Left ventricle myocardium inferior (tissue), 1 donor: ENCODE results near the gene HECW1. TPM values are rescaled to one million over a fixed set of nuclear protein-coding genes. Genes with fewer than 3 reads are reported as not detected.

Experiments used
- DNase-seq: peaks from one replicate; pipeline ENCODE4 v3.0.0-alpha.2; 2020
- H3K27ac ChIP-seq: fragments of 200-600 bp; replicated peaks from 2 replicates; pipeline ENCODE4 v1.8.0; 2021
- H3K27me3 ChIP-seq: fragments of 200-600 bp; 2 replicates; pipeline ENCODE4 v1.8.0; 2021; ENCODE audit warnings: low read depth
- H3K36me3 ChIP-seq: fragments of 200-600 bp; 2 replicates; pipeline ENCODE4 v1.8.0; 2021
- H3K4me1 ChIP-seq: fragments of 200-600 bp; 2 replicates; pipeline ENCODE4 v1.8.0; 2021
- H3K4me3 ChIP-seq: fragments of 200-600 bp; 2 replicates; pipeline ENCODE4 v1.8.0; 2021; ENCODE audit warnings: mild to moderate bottlenecking, moderate library complexity
- H3K9me3 ChIP-seq: fragments of 200-600 bp; replicated peaks from 2 replicates; pipeline ENCODE4 v1.8.0; 2021
- CTCF ChIP-seq: fragments of 200-600 bp; IDR thresholded peaks from 2 replicates; pipeline ENCODE4 v1.8.0; 2021; ENCODE audit warnings: antibody characterized with exemption, mild to moderate bottlenecking, borderline replicate concordance
- intact Hi-C: fragments of 100-400 bp; cut with micrococcal nuclease; formaldehyde crosslinking; loops from one replicate; pipeline ENCODE4 v1.11.0; 2022
- total RNA-seq: library from RNA; stranded (reverse); fragmentation: NEBNext Ultra II Directional; extraction: Animal tissue kit (Norgen Biotek cat#: 25700); gene quantifications from one replicate; pipeline ENCODE4 v1.2.1, GENCODE V29; 2021
- donor health status: DM: no; HTN: yes; CAD: no; lungs with severe emphysema.

The HECW1 gene
- total RNA-seq, 1 donor from 2014 or later, result not detected

- H3K27me3 ChIP-seq, result no peaks in the 10 kb centered on the region
- DNase-seq, result no peak
- H3K9me3 ChIP-seq, result no peaks in the 10 kb centered on the region
- H3K4me1 ChIP-seq, result peaks cover 26% of the 10 kb centered on the region
- no peak overlapping the region for H3K4me3 ChIP-seq
- no peaks in the 10 kb centered on the region for H3K36me3 ChIP-seq
- no peak overlapping the region for H3K27ac ChIP-seq
- intact Hi-C loops, result no loop called here
- TF ChIP-seq CTCF, result no peak
Observed at GRCh38 chr7:43486634-43487033, 374.2 kb downstream of the HECW1 start.

GRCh38 chr7:43487731-43488073 lies 375.3 kb downstream of the HECW1 start:
- no peak for TF ChIP-seq CTCF
- intact Hi-C loops, result no loop called here
- H3K36me3 ChIP-seq, result no peaks in the 10 kb centered on the region
- H3K27ac ChIP-seq, result no peak overlapping the region
- no peak for DNase-seq
- H3K4me3 ChIP-seq, result no peak overlapping the region
- H3K9me3 ChIP-seq, result no peaks in the 10 kb centered on the region
- peaks cover 26% of the 10 kb centered on the region for H3K4me1 ChIP-seq
- no peaks in the 10 kb centered on the region for H3K27me3 ChIP-seq

GRCh38 chr7:43489257-43489656 lies 376.8 kb downstream of the HECW1 start:
- DNase-seq, result no peak
- Histone ChIP-seq H3K36me3 (no peaks in the 10 kb centered on the region), H3K9me3 (no peaks in the 10 kb centered on the region), H3K27me3 (no peaks in the 10 kb centered on the region), H3K4me3 (no peak overlapping the region), H3K4me1 (peaks cover 20% of the 10 kb centered on the region), H3K27ac (no peak overlapping the region)
- intact Hi-C loops, result no loop called here
- no peak for TF ChIP-seq CTCF

- Histone ChIP-seq H3K4me1 (peaks cover 16% of the 10 kb centered on the region), H3K27me3 (no peaks in the 10 kb centered on the region), H3K9me3 (no peaks in the 10 kb centered on the region), H3K27ac (no peak overlapping the region), H3K36me3 (no peaks in the 10 kb centered on the region), H3K4me3 (no peak overlapping the region)
- no peak for TF ChIP-seq CTCF
- DNase-seq, result no peak
- intact Hi-C loops, result no loop called here
Observed at GRCh38 chr7:43490016-43490415, 377.6 kb downstream of the HECW1 start.

- no peak overlapping the region for H3K27ac ChIP-seq
- no peak for TF ChIP-seq CTCF
Observed at GRCh38 chr7:43491123-43491522, 378.7 kb downstream of the HECW1 start.

GRCh38 chr7:43491984-43492383 lies 379.5 kb downstream of the HECW1 start:
- H3K4me1 ChIP-seq, result peaks cover 14% of the 10 kb centered on the region
- no peaks in the 10 kb centered on the region for H3K36me3 ChIP-seq
- H3K9me3 ChIP-seq, result no peaks in the 10 kb centered on the region
- no peak for TF ChIP-seq CTCF
- DNase-seq, result no peak
- H3K4me3 ChIP-seq, result no peak overlapping the region
- H3K27ac ChIP-seq, result no peak overlapping the region
- H3K27me3 ChIP-seq, result no peaks in the 10 kb centered on the region
- intact Hi-C loops, result no loop called here

More at GRCh38 chr7:43491123-43491522, 378.7 kb downstream of the HECW1 start:
- no peaks in the 10 kb centered on the region for H3K27me3 ChIP-seq
- no peak for DNase-seq
- peaks cover 14% of the 10 kb centered on the region for H3K4me1 ChIP-seq
- H3K9me3 ChIP-seq, result no peaks in the 10 kb centered on the region
- H3K4me3 ChIP-seq, result no peak overlapping the region
- no peaks in the 10 kb centered on the region for H3K36me3 ChIP-seq
- intact Hi-C loops, result no loop called here
